Breast epithelium (tissue), 4 donors: Measurements from ENCODE around the gene UNC119. TPM values are rescaled to one million over a fixed set of nuclear protein-coding genes. Genes with fewer than 3 reads are reported as not detected.

ENCODE experiments used
- DNase-seq, 2 donors: peaks; one replicate each; pipeline ENCODE4 v3.0.0-alpha.2; 2019; ENCODE audit warnings: low spot score in 2 of 2
- H3K27ac ChIP-seq, 2 donors: fragments of 200-600 bp; sonication (generic) in 1 of 2; one replicate each; pipeline ENCODE4 v1.5.1; 2016 to 2019; ENCODE audit warnings: mild to moderate bottlenecking in 1 of 2
- H3K27me3 ChIP-seq, 2 donors: fragments of 200-600 bp; sonication (generic) in 1 of 2; one replicate each; pipeline versions ENCODE4 v1.5.1 to v1.6.0; 2017 to 2019; ENCODE audit warnings: control low read depth in 1 of 2, mild to moderate bottlenecking in 1 of 2
- H3K36me3 ChIP-seq: fragments of 200-600 bp; one replicate; pipeline ENCODE4 v1.5.1; 2019
- H3K4me1 ChIP-seq, 2 donors: fragments of 200-600 bp; sonication (generic); one replicate each; pipeline ENCODE4 v1.5.1; 2016 to 2019; ENCODE audit warnings: control low read depth in 1 of 2
- H3K4me3 ChIP-seq, 3 donors: fragments of 200-600 bp; sonication (generic); 1 replicate in 2 of 3; 2 replicates in 1 of 3; pipeline ENCODE4 v1.5.1; 2016 to 2019; ENCODE audit warnings: mild to moderate bottlenecking in 3 of 3, moderate library complexity in 2 of 3
- H3K9me3 ChIP-seq, 2 donors: fragments of 200-600 bp; sonication (generic) in 1 of 2; one replicate each; pipeline ENCODE4 v1.5.1; 2016 to 2019; ENCODE audit warnings: control low read depth in 1 of 2
- CTCF ChIP-seq, 3 donors: fragments of 450-650 bp; IDR thresholded peaks; one replicate each; pipeline ENCODE4 v1.5.1; 2016 to 2017; ENCODE audit warnings: antibody characterized with exemption in 3 of 3, mild to moderate bottlenecking in 3 of 3, moderate library complexity in 3 of 3
- POLR2A ChIP-seq: fragments of 450-650 bp; IDR thresholded peaks from one replicate; pipeline ENCODE4 v1.6.1; 2016; ENCODE audit warnings: antibody characterized with exemption, mild to moderate bottlenecking, moderate library complexity
- POLR2AphosphoS5 ChIP-seq, 3 donors: sonication (generic); formaldehyde crosslinking; IDR thresholded peaks; one replicate each; pipeline ENCODE4 v1.6.1; 2017; ENCODE audit warnings: antibody characterized with exemption in 3 of 3
- intact Hi-C: fragments of 100-400 bp; cut with DNase I; formaldehyde crosslinking; loops from one replicate; pipeline ENCODE4 v1.15.1; 2023; ENCODE audit warnings: low total_unique reads
- total RNA-seq, 3 donors: library from RNA; depleted of rRNA; stranded (reverse); fragments of >200 nt; gene quantifications; one replicate each; pipeline ENCODE4 v1.1.0, GENCODE V29; 2016

Gene UNC119
- total RNA-seq, 3 donors from 2014 or later, result 19.2 to 34.1 (median 32.9) TPM

GRCh38 chr17:28508211-28508724 is 44.2 kb downstream of the UNC119 start:
- peaks cover 0 to 19% of the 10 kb centered on the region in 2 donors for H3K27me3 ChIP-seq
- TF ChIP-seq POLR2A, result no peak
- no peak for TF ChIP-seq POLR2AphosphoS5 (IDR thresholded peaks at IDR 0.05)
- TF ChIP-seq CTCF (IDR thresholded peaks at IDR 0.05), result no peak
- H3K4me3 ChIP-seq, result peak overlapping the region in 1 of 3 donors; percentile 48
- no peaks in the 10 kb centered on the region for H3K36me3 ChIP-seq
- no peaks in the 10 kb centered on the region for H3K4me1 ChIP-seq
- no peak for DNase-seq
- H3K27ac ChIP-seq, result peak overlapping the region in 1 of 2 donors; percentile 43
- H3K9me3 ChIP-seq, result no peaks in the 10 kb centered on the region
- intact Hi-C loops, result no loop called here

- DNase-seq, result peak in 1 of 2 donors; percentile 52
- H3K4me3 ChIP-seq, result peak overlapping the region in 2 of 3 donors; percentile 21 to 48
- TF ChIP-seq CTCF (IDR thresholded peaks at IDR 0.05), result no peak
- TF ChIP-seq POLR2AphosphoS5 (IDR thresholded peaks at IDR 0.05), result no peak
- TF ChIP-seq POLR2A, result no peak
- H3K9me3 ChIP-seq, result no peaks in the 10 kb centered on the region
- H3K4me1 ChIP-seq, result no peaks in the 10 kb centered on the region
- no peaks in the 10 kb centered on the region for H3K36me3 ChIP-seq
- H3K27ac ChIP-seq, result peak overlapping the region in 1 of 2 donors; percentile 43
- peaks cover 0 to 19% of the 10 kb centered on the region in 2 donors for H3K27me3 ChIP-seq
- intact Hi-C loops, result no loop called here
These were observed 44.7 kb downstream of the UNC119 start for GRCh38 chr17:28507567-28508203.

GRCh38 chr17:28506763-28507487 is 45.5 kb downstream of the UNC119 start:
- H3K9me3 ChIP-seq, result no peaks in the 10 kb centered on the region
- no peak overlapping the region for H3K4me3 ChIP-seq
- intact Hi-C loops, result no loop called here
- no peaks in the 10 kb centered on the region for H3K36me3 ChIP-seq
- peaks cover 0 to 19% of the 10 kb centered on the region in 2 donors for H3K27me3 ChIP-seq
- H3K4me1 ChIP-seq, result no peaks in the 10 kb centered on the region
- TF ChIP-seq POLR2A, result no peak
- TF ChIP-seq CTCF (IDR thresholded peaks at IDR 0.05), result no peak
- TF ChIP-seq POLR2AphosphoS5 (IDR thresholded peaks at IDR 0.05), result no peak
- H3K27ac ChIP-seq, result no peak overlapping the region
- DNase-seq, result no peak

GRCh38 chr17:28505986-28506665 is 46.3 kb downstream of the UNC119 start, which contains the start of gene FOXN1:
Gene FOXN1, plus strand, starts transcription at chr17:28506348. Its CDS starts 17,622 bp downstream, at chr17:28523970.
- DNase-seq, result no peak
- Histone ChIP-seq H3K4me1 (no peaks in the 10 kb centered on the region), H3K27me3 (peaks cover 0 to 19% of the 10 kb centered on the region in 2 donors), H3K9me3 (no peaks in the 10 kb centered on the region), H3K4me3 (no peak within 1 kb of the TSS), H3K27ac (no peak within 1 kb of the TSS), H3K36me3 (no peaks in the 10 kb centered on the region)
- intact Hi-C loops, result no loop called here
- TF ChIP-seq POLR2AphosphoS5 (IDR thresholded peaks at IDR 0.05), result no peak
- TF ChIP-seq POLR2A, result no peak
- TF ChIP-seq CTCF (IDR thresholded peaks at IDR 0.05), result no peak
